Endothelial cell of umbilical vein (primary cell): ENCODE data around the gene NHS. TPM values are rescaled to one million over a fixed set of nuclear protein-coding genes. Genes with fewer than 3 reads are reported as not detected.
"Not testable (repeated sequence)": the region's sequence is repeated elsewhere in the genome, so short reads cannot be mapped to it uniquely, and the experiment has no call there.

Experiments used
- BruUV-seq: library from RNA; stranded (reverse); fragments of 400-500 nt; replicated peaks from 2 replicates; lab custom pipeline; 2021; lab: Mats Ljungman, UMichigan
- CTCF ChIA-PET: fragments of 300-600, 350-600 bp; sonication (Branson Sonifier 250); formaldehyde crosslinking; loops from one replicate; lab custom pipeline; 2021; ENCODE audit warnings: antibody characterized with exemption, inconsistent platforms; lab: Charles Lee
- POLR2A ChIA-PET: fragments of 300-600, 350-600 bp; sonication (Branson Sonifier 250); formaldehyde crosslinking; loops from one replicate; lab custom pipeline; 2021; ENCODE audit warnings: antibody characterized with exemption, inconsistent platforms; lab: Charles Lee
- DNase-seq: peaks from one replicate; pipeline ENCODE4 v3.0.0-alpha.2; 2011; ENCODE audit warnings: low read depth, low spot score
- FAIRE-seq: peaks from 2 replicates; lab custom pipeline; 2011; peaks lifted over from hg19 to GRCh38; lab: Jason Lieb, UNC
- H2AFZ ChIP-seq: 2 replicates; pipeline ENCODE4 v1.6.0; 2012; ENCODE audit warnings: low read depth, low read length, control low read depth, inconsistent platforms
- H3K27ac ChIP-seq: 2 replicates; pipeline ENCODE4 v1.5.1; 2011; ENCODE audit warnings: low read depth, mild to moderate bottlenecking, control low read depth, low read length, moderate library complexity; ENCODE audit not compliant: insufficient read depth
- H3K27me3 ChIP-seq, 2 experiments: 2 replicates each; pipeline versions ENCODE4 v1.6.0 to v1.6.1; 2011; ENCODE audit warnings: low read length in 2 of 2, mixed read lengths in 1 of 2; ENCODE audit not compliant: control insufficient read depth in 2 of 2, insufficient read depth in 2 of 2
- H3K36me3 ChIP-seq, 2 experiments: 2 replicates in 1 of 2; 3 replicates in 1 of 2; pipeline ENCODE4 v1.5.1; 2011; ENCODE audit warnings: low read length in 2 of 2, mild to moderate bottlenecking in 1 of 2, moderate library complexity in 1 of 2; ENCODE audit not compliant: control insufficient read depth in 2 of 2, insufficient read depth in 2 of 2; ENCODE audit errors: extremely low read depth in 1 of 2
- H3K4me1 ChIP-seq: 3 replicates; pipeline ENCODE4 v1.5.1; 2011; ENCODE audit warnings: mild to moderate bottlenecking, low read length; ENCODE audit not compliant: control insufficient read depth, insufficient read depth; ENCODE audit errors: extremely low read depth
- H3K4me2 ChIP-seq: 2 replicates; pipeline ENCODE4 v1.6.1; 2011; ENCODE audit warnings: low read length, control low read depth, mixed read lengths; ENCODE audit not compliant: insufficient read depth
- H3K4me3 ChIP-seq, 3 experiments: fragments of 200-600 bp in 1 of 3; sonication (generic), shearing (Covaris generic) in 1 of 3; replicated peaks in 1 of 3; 2 replicates each; pipeline ENCODE4 v1.5.1; 2011 to 2016; ENCODE audit warnings: control low read depth in 3 of 3, low read length in 3 of 3, mild to moderate bottlenecking in 2 of 3, inconsistent platforms in 1 of 3, low read depth in 1 of 3, moderate library complexity in 1 of 3; ENCODE audit not compliant: insufficient read depth in 1 of 3
- H3K79me2 ChIP-seq: 2 replicates; pipeline ENCODE4 v1.6.0; 2012; ENCODE audit warnings: low read length, inconsistent platforms; ENCODE audit not compliant: control insufficient read depth, insufficient read depth
- H3K9ac ChIP-seq: replicated peaks from 2 replicates; pipeline ENCODE3; 2011; ENCODE audit warnings: low read length, control low read depth; ENCODE audit not compliant: insufficient read depth; ENCODE audit errors: extremely low read depth
- H3K9me1 ChIP-seq: replicated peaks from 3 replicates; pipeline ENCODE4 v1.6.0; 2011; ENCODE audit warnings: mild to moderate bottlenecking, low read length; ENCODE audit not compliant: control insufficient read depth, insufficient read depth; ENCODE audit errors: extremely low read depth
- H3K9me3 ChIP-seq: replicated peaks from 2 replicates; pipeline ENCODE4 v1.5.1; 2012; ENCODE audit warnings: low read length, inconsistent platforms; ENCODE audit not compliant: control insufficient read depth, insufficient read depth
- H4K20me1 ChIP-seq: replicated peaks from 2 replicates; pipeline ENCODE3; 2011; ENCODE audit warnings: mild to moderate bottlenecking, low read length; ENCODE audit not compliant: control insufficient read depth, insufficient read depth; ENCODE audit errors: extremely low read depth
- CTCF ChIP-seq, 2 donors: IDR thresholded peaks; 1 replicate in 1 of 2; 2 replicates in 1 of 2; pipeline ENCODE4 v1.5.1; 2011; ENCODE audit warnings: low read length in 2 of 2, mild to moderate bottlenecking in 2 of 2, moderate library complexity in 2 of 2, control low read depth in 1 of 2, inconsistent platforms in 1 of 2, low read depth in 1 of 2; ENCODE audit not compliant: insufficient read depth in 1 of 2; ENCODE audit errors: extremely low read depth in 1 of 2
- EZH2 ChIP-seq: IDR thresholded peaks from 2 replicates; pipeline ENCODE4 v1.6.1; 2012; ENCODE audit warnings: borderline replicate concordance, low read depth, mild to moderate bottlenecking, moderate library complexity, low read length, inconsistent platforms; ENCODE audit not compliant: severe bottlenecking
- FOS ChIP-seq: IDR thresholded peaks from 2 replicates; pipeline ENCODE4 v1.6.1; 2011; ENCODE audit warnings: mild to moderate bottlenecking, low read length, moderate library complexity, borderline replicate concordance; ENCODE audit not compliant: insufficient read depth
- GATA2 ChIP-seq: IDR thresholded peaks from 2 replicates; pipeline ENCODE4 v1.7.0; 2011; ENCODE audit warnings: low read depth, mild to moderate bottlenecking, moderate library complexity, mixed read lengths, low read length; ENCODE audit not compliant: insufficient read length, insufficient read depth
- JUN ChIP-seq: IDR thresholded peaks from 2 replicates; pipeline ENCODE4 v1.6.1; 2011; ENCODE audit warnings: borderline replicate concordance, low read depth; ENCODE audit not compliant: insufficient read length, insufficient read depth
- MAX ChIP-seq: IDR thresholded peaks from 2 replicates; pipeline ENCODE4 v1.6.1; 2011; ENCODE audit not compliant: insufficient read depth, insufficient read length
- MYC ChIP-seq: IDR thresholded peaks from one replicate; pipeline ENCODE4 v1.6.1; 2011; ENCODE audit warnings: mild to moderate bottlenecking, low read depth, low read length
- POLR2A ChIP-seq: IDR thresholded peaks from 2 replicates; pipeline ENCODE4 v1.6.1; 2012; ENCODE audit warnings: low read depth, mild to moderate bottlenecking, control low read depth, low read length
- POLR2AphosphoS5 ChIP-seq: IDR thresholded peaks from 2 replicates; pipeline ENCODE4 v1.6.1; 2012; ENCODE audit warnings: low read depth, mild to moderate bottlenecking, control low read depth, low read length, moderate library complexity; ENCODE audit not compliant: insufficient read depth
- dilution Hi-C: fragments of 300-500 bp; cut with MboI; formaldehyde crosslinking; loops from one replicate; pipeline ENCODE4 v1.15.0; 2019; ENCODE audit warnings: low sequenced_read_pairs; ENCODE audit not compliant: extremely low pct_ligation_motif_present
- intact Hi-C: fragments of 100-400 bp; cut with micrococcal nuclease; formaldehyde crosslinking; loops from one replicate; pipeline ENCODE4 v1.10.0; 2022
- polyA plus RNA-seq, 4 experiments: library from polyadenylated mRNA; depleted of rRNA in 3 of 4; stranded (reverse) in 3 of 4; unstranded in 1 of 4; fragments of >200 nt; gene quantifications; 2 replicates each; pipeline versions ENCODE4 v1.2.1 to v1.2.3, GENCODE V29; 2011 to 2012; ENCODE audit warnings: missing spikeins in 1 of 4
- total RNA-seq: library from RNA; stranded (reverse); gene quantifications from 2 replicates; pipeline ENCODE4 v1.2.3, GENCODE V29; 2021

Gene NHS
- total and polyA plus RNA-seq, 2 donors (not counting 3 experiments of a cell fraction or from before 2014, with no cell fraction given), result 0.07 to 0.46 TPM

GRCh38 chrX:17501746-17502145, 126.7 kb downstream of the NHS start:
- Histone ChIP-seq H3K4me2 (no peak overlapping the region), H3K27ac (no peak overlapping the region), H2AFZ (no peak overlapping the region), H3K4me1 (no peaks in the 10 kb centered on the region), H3K36me3 (no peaks in the 10 kb centered on the region), H3K27me3 (no peaks in the 10 kb centered on the region), H3K4me3 (no peak overlapping the region), H3K79me2 (no peaks in the 10 kb centered on the region), H3K9me3 (no peaks in the 10 kb centered on the region), H3K9me1 (no peaks in the 10 kb centered on the region), H4K20me1 (no peaks in the 10 kb centered on the region), H3K9ac (no peak overlapping the region)
- intact Hi-C loops, result no loop called here
- ChIA-PET POLR2A (no interaction called here), CTCF (no interaction called here)
- dilution Hi-C loops, result no loop called here
- DNase-seq (no peak), FAIRE-seq (no peak)
- no peak for TF ChIP-seq POLR2AphosphoS5
- no peak for TF ChIP-seq MAX
- no peak for TF ChIP-seq EZH2
- no peak for TF ChIP-seq POLR2A
- TF ChIP-seq CTCF (IDR thresholded peaks at IDR 0.05; ENCODE audit: extremely low read depth in 1 of 2, insufficient read depth in 1 of 2, low read depth in 1 of 2, low read length in 2 of 2), result no peak
- TF ChIP-seq FOS, result no peak
- TF ChIP-seq MYC, result no peak
- TF ChIP-seq GATA2, result no peak
- no peak for TF ChIP-seq JUN
- no TSS peak for BruUV-seq

- H3K27ac ChIP-seq, dilution Hi-C loops, BruUV-seq, H3K9me1 ChIP-seq, H3K79me2 ChIP-seq, H3K27me3 ChIP-seq, intact Hi-C loops, CTCF ChIA-PET, DNase-seq, POLR2A ChIA-PET, H3K36me3 ChIP-seq, H4K20me1 ChIP-seq, H2AFZ ChIP-seq, H3K4me2 ChIP-seq, H3K9me3 ChIP-seq, H3K4me1 ChIP-seq, H3K4me3 ChIP-seq, H3K9ac ChIP-seq, FAIRE-seq: not testable (repeated sequence)
These were observed 131.4 kb downstream of the NHS start for GRCh38 chrX:17506352-17506751.
